BJ (cell line): Measurements from ENCODE around the gene LRMDA. TPM values are rescaled to one million over a fixed set of nuclear protein-coding genes. Genes with fewer than 3 reads are reported as not detected.

Experiments
- CTCF ChIA-PET: fragments of 350-600 bp; formaldehyde crosslinking; extraction: SDS; loops from one replicate; lab custom pipeline; 2021; ENCODE audit warnings: antibody characterized with exemption, inconsistent platforms; lab: Yijun Ruan, JAX
- POLR2A ChIA-PET: fragments of 300-600 bp; sonication (Branson Sonifier 250); formaldehyde crosslinking; extraction: SDS; loops from one replicate; lab custom pipeline; 2021; ENCODE audit warnings: antibody characterized with exemption; lab: Charles Lee
- DNase-seq: peaks from one replicate; pipeline ENCODE4 v3.0.0-alpha.2; 2011; ENCODE audit warnings: low read depth
- H3K27me3 ChIP-seq: 2 replicates; pipeline ENCODE4 v1.6.0; 2011; ENCODE audit warnings: low read length; ENCODE audit not compliant: control insufficient read depth, insufficient read depth
- H3K36me3 ChIP-seq: 2 replicates; pipeline ENCODE4 v1.5.1; 2011; ENCODE audit warnings: low read length; ENCODE audit not compliant: control insufficient read depth, insufficient read depth
- H3K4me3 ChIP-seq: 2 replicates; pipeline ENCODE4 v1.5.1; 2011; ENCODE audit warnings: low read depth, mild to moderate bottlenecking, control low read depth, low read length
- CTCF ChIP-seq: IDR thresholded peaks from 2 replicates; pipeline ENCODE4 v1.5.1; 2011; ENCODE audit warnings: low read depth, mild to moderate bottlenecking, control low read depth, inconsistent platforms, low read length, moderate library complexity; ENCODE audit not compliant: insufficient read depth
- polyA plus RNA-seq: library from polyadenylated mRNA; depleted of rRNA; stranded (reverse); fragments of >200 nt; gene quantifications from 2 replicates; pipeline ENCODE4 v1.2.3, GENCODE V29; 2011

LRMDA gene
- polyA plus RNA-seq, 1 experiment = not detected

GRCh38 chr10:75484717-75485116 is 53.3 kb downstream of the LRMDA start:
- CTCF ChIA-PET = no interaction called here
- no peak for TF ChIP-seq CTCF
- no peak for DNase-seq
- Histone ChIP-seq H3K36me3 (no peaks in the 10 kb centered on the region), H3K27me3 (peaks cover 4% of the 10 kb centered on the region; the same call in 1 of the 2 replicates), H3K4me3 (no peak overlapping the region)
- POLR2A ChIA-PET = no interaction called here

DNA sequence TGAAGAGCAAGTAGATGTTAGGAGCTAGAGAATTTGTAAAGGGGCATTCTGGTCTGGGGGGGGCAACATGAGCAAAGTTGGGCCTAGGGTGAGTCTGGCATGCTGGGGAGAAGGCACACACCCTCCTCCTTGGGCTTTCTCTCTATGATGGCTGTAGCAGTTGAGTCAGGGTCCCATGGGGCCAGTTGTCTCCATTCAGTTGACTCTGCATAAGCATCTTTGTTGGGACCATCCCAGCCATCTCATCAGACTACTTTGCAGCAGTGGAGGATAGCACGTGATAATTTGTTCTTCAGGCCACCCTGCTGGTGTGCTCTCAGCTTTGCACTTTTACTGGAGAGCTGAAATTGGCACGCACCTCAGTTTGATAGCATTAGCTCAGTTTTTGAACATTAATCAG is 55.2 kb downstream of the LRMDA start:
- ChIA-PET CTCF (no interaction called here), POLR2A (no interaction called here)
- no peaks in the 10 kb centered on the region for H3K36me3 ChIP-seq

DNA sequence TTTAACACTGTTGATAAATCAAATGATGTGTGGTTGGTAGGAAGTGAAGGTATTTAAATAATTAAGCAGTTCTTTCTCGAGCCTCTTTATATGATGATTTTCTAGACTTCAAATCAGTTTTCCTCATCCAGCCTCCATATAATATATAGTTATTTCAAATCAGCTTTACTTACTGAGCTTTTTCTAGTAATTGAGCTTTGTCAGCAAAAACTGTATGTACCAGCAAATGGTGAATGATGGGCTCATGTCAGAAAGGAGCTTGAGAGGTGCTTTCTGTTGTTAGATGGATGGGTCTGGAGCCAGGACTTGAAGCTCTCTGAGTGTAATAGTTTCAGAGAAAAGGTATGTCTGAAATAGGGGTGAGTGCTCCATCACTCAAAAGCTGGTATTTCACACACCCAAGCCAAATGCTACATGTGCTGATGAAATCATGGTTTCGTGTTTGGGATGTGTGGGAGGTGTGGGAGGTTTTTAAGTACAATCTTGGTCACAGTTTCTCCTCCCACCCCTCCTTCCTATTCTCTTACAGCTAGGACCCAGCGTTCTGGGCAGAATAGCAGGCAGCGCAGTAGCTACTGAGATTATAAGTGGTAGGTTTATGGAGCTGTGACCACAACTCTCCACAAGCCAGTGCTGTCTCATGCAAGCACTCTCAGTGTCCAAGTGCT is 55.8 kb downstream of the LRMDA start:
- H3K27me3 ChIP-seq = 0 out of 2 replicates have a peak, but pooled peaks cover 2% of the 10 kb centered on the region
- TF ChIP-seq CTCF = no peak
- ChIA-PET POLR2A (no interaction called here), CTCF (no interaction called here)
- no peak for DNase-seq
- H3K36me3 ChIP-seq = no peaks in the 10 kb centered on the region
- no peak overlapping the region for H3K4me3 ChIP-seq

More for the DNA sequence above, 55.2 kb downstream of the LRMDA start:
- DNase-seq = no peak
- no peak for TF ChIP-seq CTCF
- Histone ChIP-seq H3K27me3 (peaks cover 4% of the 10 kb centered on the region; the same call in 1 of the 2 replicates), H3K4me3 (no peak overlapping the region)

DNA sequence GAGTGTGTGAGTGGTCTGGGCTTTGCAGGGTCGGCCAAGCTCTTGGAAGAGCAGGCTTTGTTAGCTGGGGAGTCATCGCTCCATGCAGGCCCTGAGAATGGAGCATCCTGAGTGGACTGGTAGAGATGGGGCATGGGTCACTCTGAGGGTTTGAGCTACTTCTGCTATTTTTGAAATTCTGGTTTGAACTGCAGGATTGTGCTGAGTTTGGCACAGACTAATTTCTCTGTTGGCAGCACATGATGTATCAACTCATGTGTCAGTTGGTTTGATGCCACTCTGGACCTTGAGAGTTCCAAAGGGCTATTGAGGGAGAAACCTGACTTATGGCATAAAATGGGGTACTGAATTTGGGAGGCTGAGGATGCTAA is 56.3 kb downstream of the LRMDA start:
- no peak overlapping the region for H3K4me3 ChIP-seq
- DNase-seq = no peak
- TF ChIP-seq CTCF = no peak
- H3K36me3 ChIP-seq = no peaks in the 10 kb centered on the region
- CTCF ChIA-PET = no interaction called here
- POLR2A ChIA-PET = no interaction called here
- 0 out of 2 replicates have a peak, but pooled peaks cover 2% of the 10 kb centered on the region for H3K27me3 ChIP-seq

- no peaks in the 10 kb centered on the region for H3K27me3 ChIP-seq
- CTCF ChIA-PET = no interaction called here
- POLR2A ChIA-PET = no interaction called here
- DNase-seq = no peak
- TF ChIP-seq CTCF = no peak
- H3K4me3 ChIP-seq = no peak overlapping the region
- H3K36me3 ChIP-seq = no peaks in the 10 kb centered on the region
Observed at GRCh38 chr10:75492173-75492925, 60.9 kb downstream of the LRMDA start.
